NCI-H2081 treated with DMSO at 0.1 percent for 48 hours (cell line): ENCODE results near the gene ALG1L2.
"Not testable (repeated sequence)": the region's sequence is repeated elsewhere in the genome, so short reads cannot be mapped to it uniquely, and the experiment has no call there.

ENCODE experiments used
- DNase-seq: peaks from one replicate; lab custom pipeline; 2025; lab: John Stamatoyannopoulos, UW

Gene ALG1L2

GRCh38 chr3:130122891-130123775 is 41.5 kb downstream of the ALG1L2 start:
- DNase-seq: not testable (repeated sequence)

GRCh38 chr3:130125406-130125805 is 43.8 kb downstream of the ALG1L2 start:
- DNase-seq: not testable (repeated sequence)

- not testable (repeated sequence) for DNase-seq
Measured at GRCh38 chr3:130136337-130136736, 54.7 kb downstream of the ALG1L2 start.

- not testable (repeated sequence) for DNase-seq
Measured at GRCh38 chr3:130137685-130138084, 56.1 kb downstream of the ALG1L2 start.

GRCh38 chr3:130138992-130139391 is 57.4 kb downstream of the ALG1L2 start:
- DNase-seq: not testable (repeated sequence)

- not testable (repeated sequence) for DNase-seq
Measured at GRCh38 chr3:130140756-130141155, 59.1 kb downstream of the ALG1L2 start.

- DNase-seq: not testable (repeated sequence)
Measured at GRCh38 chr3:130143648-130144327, 62.2 kb downstream of the ALG1L2 start.

- DNase-seq: not testable (repeated sequence)
Measured at GRCh38 chr3:130144328-130144650, 62.7 kb downstream of the ALG1L2 start.

GRCh38 chr3:130145456-130145855 is 63.8 kb downstream of the ALG1L2 start:
- DNase-seq: not testable (repeated sequence)

- not testable (repeated sequence) for DNase-seq
Measured at GRCh38 chr3:130146465-130146864, 64.8 kb downstream of the ALG1L2 start.
